ENCODE data around the gene AACS.

DNA sequence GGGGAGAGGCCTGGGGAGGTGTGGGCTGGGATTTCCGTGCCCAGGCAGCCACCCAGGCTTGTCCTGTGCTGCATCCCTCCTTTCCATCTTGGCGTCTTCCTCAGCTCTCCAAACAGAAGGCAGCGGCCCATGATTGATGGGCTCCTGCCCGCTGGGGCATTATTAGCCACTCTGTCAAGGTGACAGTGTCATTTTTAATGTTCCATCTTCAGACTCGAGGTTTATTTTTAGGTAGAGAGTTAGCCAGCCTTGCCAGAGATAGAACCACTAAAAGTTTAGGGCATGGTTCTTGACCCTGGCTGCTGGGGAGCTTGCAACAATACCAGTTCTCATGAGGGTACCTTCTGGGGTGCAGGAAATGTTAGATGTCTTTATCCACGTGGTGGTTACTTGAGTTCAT is 90.1 kb downstream of the AACS start:
- TF ChIP-seq, protein P1, sequence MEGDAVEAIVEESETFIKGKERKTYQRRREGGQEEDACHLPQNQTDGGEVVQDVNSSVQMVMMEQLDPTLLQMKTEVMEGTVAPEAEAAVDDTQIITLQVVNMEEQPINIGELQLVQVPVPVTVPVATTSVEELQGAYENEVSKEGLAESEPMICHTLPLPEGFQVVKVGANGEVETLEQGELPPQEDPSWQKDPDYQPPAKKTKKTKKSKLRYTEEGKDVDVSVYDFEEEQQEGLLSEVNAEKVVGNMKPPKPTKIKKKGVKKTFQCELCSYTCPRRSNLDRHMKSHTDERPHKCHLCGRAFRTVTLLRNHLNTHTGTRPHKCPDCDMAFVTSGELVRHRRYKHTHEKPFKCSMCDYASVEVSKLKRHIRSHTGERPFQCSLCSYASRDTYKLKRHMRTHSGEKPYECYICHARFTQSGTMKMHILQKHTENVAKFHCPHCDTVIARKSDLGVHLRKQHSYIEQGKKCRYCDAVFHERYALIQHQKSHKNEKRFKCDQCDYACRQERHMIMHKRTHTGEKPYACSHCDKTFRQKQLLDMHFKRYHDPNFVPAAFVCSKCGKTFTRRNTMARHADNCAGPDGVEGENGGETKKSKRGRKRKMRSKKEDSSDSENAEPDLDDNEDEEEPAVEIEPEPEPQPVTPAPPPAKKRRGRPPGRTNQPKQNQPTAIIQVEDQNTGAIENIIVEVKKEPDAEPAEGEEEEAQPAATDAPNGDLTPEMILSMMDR (IDR thresholded peaks at IDR 0.05 in 8 of 11, conservative IDR thresholded peaks at IDR 0.05 in 3 of 11), result no peak
- TF ChIP-seq POLR2AphosphoS5 (IDR thresholded peaks at IDR 0.05) (no peak), POLR2A (IDR thresholded peaks at IDR 0.05) (no peak)

Measured in spleen (tissue), 7 donors.